Hypothalamus (tissue), 51 donors: ENCODE results near the gene BCAT1.
A peak's percentile ranks its signal among the peaks of the same experiment; 100 is the strongest.
"Not testable (repeated sequence)": the region's sequence is repeated elsewhere in the genome, so short reads cannot be mapped to it uniquely, and the experiment has no call there.

Source experiments
- DNase-seq, 51 donors: peaks; one replicate each; lab custom pipeline; 2025; lab: John Stamatoyannopoulos, UW

Gene BCAT1

GRCh38 chr12:24931666-24932405 is 17.1 kb downstream of the BCAT1 start:
- DNase-seq: peak in 2 of 51 donors; percentile 4 to 18

- no peak for DNase-seq
Measured at GRCh38 chr12:24929953-24930352, 18.9 kb downstream of the BCAT1 start.

GRCh38 chr12:24928533-24929306 is 20.2 kb downstream of the BCAT1 start:
- DNase-seq: not testable (repeated sequence)

- DNase-seq: no peak
Measured at GRCh38 chr12:24928131-24928530, 20.8 kb downstream of the BCAT1 start.

- not testable (repeated sequence) for DNase-seq
Measured at GRCh38 chr12:24926080-24926479, 22.8 kb downstream of the BCAT1 start.

- DNase-seq: no peak
Measured at GRCh38 chr12:24922090-24922489, 26.8 kb downstream of the BCAT1 start.

- no peak for DNase-seq
Measured at GRCh38 chr12:24921251-24922038, 27.5 kb downstream of the BCAT1 start.

- DNase-seq: no peak
Measured at GRCh38 chr12:24920141-24920540, 28.8 kb downstream of the BCAT1 start.

- DNase-seq: no peak
Measured at GRCh38 chr12:24919346-24920001, 29.4 kb downstream of the BCAT1 start.

- DNase-seq: no peak
Measured at GRCh38 chr12:24918596-24918995, 30.3 kb downstream of the BCAT1 start.

GRCh38 chr12:24915501-24915900 is 33.4 kb downstream of the BCAT1 start:
- no peak for DNase-seq

- no peak for DNase-seq
Measured at GRCh38 chr12:24913953-24914352, 34.9 kb downstream of the BCAT1 start.

GRCh38 chr12:24913130-24913529 is 35.8 kb downstream of the BCAT1 start:
- DNase-seq: no peak

- DNase-seq: no peak
Measured at GRCh38 chr12:24911271-24911791, 37.6 kb downstream of the BCAT1 start.

GRCh38 chr12:24910192-24910591 is 38.7 kb downstream of the BCAT1 start:
- not testable (repeated sequence) for DNase-seq

GRCh38 chr12:24909667-24910066 is 39.2 kb downstream of the BCAT1 start:
- DNase-seq: no peak

GRCh38 chr12:24907464-24907863 is 41.4 kb downstream of the BCAT1 start:
- no peak for DNase-seq

GRCh38 chr12:24906141-24906540 is 42.8 kb downstream of the BCAT1 start:
- no peak for DNase-seq

- no peak for DNase-seq
Measured at GRCh38 chr12:24905431-24905830, 43.5 kb downstream of the BCAT1 start.

- DNase-seq: no peak
Measured at GRCh38 chr12:24904871-24905270, 44.0 kb downstream of the BCAT1 start.
